Smooth muscle cell (in vitro differentiated cells): ENCODE data around the gene PPP2R5C. TPM values are rescaled to one million over a fixed set of nuclear protein-coding genes. Genes with fewer than 3 reads are reported as not detected.

ENCODE experiments used
- DNase-seq: peaks from one replicate; lab custom pipeline; 2025; ENCODE audit not compliant: unreplicated experiment; lab: John Stamatoyannopoulos, UW
- H2AFZ ChIP-seq: fragments of 200-600 bp; sonication (generic); 2 replicates; pipeline ENCODE4 v1.6.0; 2016; ENCODE audit warnings: antibody characterized with exemption, low read depth, mild to moderate bottlenecking
- H3F3A ChIP-seq: fragments of 200-600 bp; sonication (generic); 2 replicates; pipeline ENCODE4 v1.6.0; 2017; ENCODE audit warnings: antibody characterized with exemption, low read depth
- H3K27ac ChIP-seq: fragments of 200-600 bp; sonication (generic); 2 replicates; pipeline ENCODE4 v1.5.1; 2016; ENCODE audit warnings: low read depth, mild to moderate bottlenecking
- H3K27me3 ChIP-seq: fragments of 200-600 bp; sonication (generic); 2 replicates; pipeline ENCODE4 v1.6.1; 2016; ENCODE audit warnings: low read depth, mild to moderate bottlenecking
- H3K36me3 ChIP-seq: fragments of 200-600 bp; sonication (generic); 2 replicates; pipeline ENCODE4 v1.5.1; 2016; ENCODE audit warnings: low read depth
- H3K4me1 ChIP-seq: fragments of 200-600 bp; sonication (generic); 2 replicates; pipeline ENCODE4 v1.5.1; 2016; ENCODE audit warnings: low read depth
- H3K4me2 ChIP-seq: fragments of 200-600 bp; sonication (generic); 2 replicates; pipeline ENCODE4 v1.6.0; 2016; ENCODE audit warnings: mild to moderate bottlenecking
- H3K4me3 ChIP-seq: fragments of 200-600 bp; sonication (generic); 2 replicates; pipeline ENCODE4 v1.5.1; 2016; ENCODE audit warnings: mild to moderate bottlenecking
- H3K79me2 ChIP-seq: fragments of 200-600 bp; sonication (generic); 2 replicates; pipeline ENCODE4 v1.6.0; 2016; ENCODE audit warnings: low read depth, mild to moderate bottlenecking
- H3K9ac ChIP-seq: fragments of 200-600 bp; sonication (generic); 2 replicates; pipeline ENCODE4 v1.6.0; 2016; ENCODE audit warnings: low read depth
- H3K9me3 ChIP-seq: fragments of 200-600 bp; sonication (generic); replicated peaks from 2 replicates; pipeline ENCODE4 v1.5.1; 2016; ENCODE audit warnings: low read depth
- H4K20me1 ChIP-seq: fragments of 200-600 bp; sonication (generic); 2 replicates; pipeline ENCODE4 v1.6.0; 2016; ENCODE audit warnings: low read depth
- CTCF ChIP-seq: fragments of 200-600 bp; sonication (generic); IDR thresholded peaks from 2 replicates; pipeline ENCODE4 v1.5.1; 2017; ENCODE audit warnings: borderline replicate concordance, mild to moderate bottlenecking, antibody characterized with exemption; ENCODE audit not compliant: insufficient read depth, poor library complexity, severe bottlenecking
- WGBS: methylation state at CpG from one replicate; pipeline ENCODE4 v1.1.7; 2016; ENCODE audit warnings: low lambda C conversion rate; 5-methylcytosine and 5-hydroxymethylcytosine counted together
- polyA plus RNA-seq: library from polyadenylated mRNA; unstranded; fragments of >200 nt; fragmentation: Nextera tagmentation; extraction: Ambion mirVana; gene quantifications from 2 replicates; pipeline ENCODE4 v1.2.1, GENCODE V29; 2016
- total RNA-seq: library from RNA; depleted of rRNA; stranded (reverse); fragments of >200 nt; gene quantifications from 2 replicates; pipeline ENCODE4 v1.2.3, GENCODE V29; 2014

The PPP2R5C gene
- total and polyA plus RNA-seq, 2 experiments from 2014 or later: 63.6 to 92.7 TPM

DNA sequence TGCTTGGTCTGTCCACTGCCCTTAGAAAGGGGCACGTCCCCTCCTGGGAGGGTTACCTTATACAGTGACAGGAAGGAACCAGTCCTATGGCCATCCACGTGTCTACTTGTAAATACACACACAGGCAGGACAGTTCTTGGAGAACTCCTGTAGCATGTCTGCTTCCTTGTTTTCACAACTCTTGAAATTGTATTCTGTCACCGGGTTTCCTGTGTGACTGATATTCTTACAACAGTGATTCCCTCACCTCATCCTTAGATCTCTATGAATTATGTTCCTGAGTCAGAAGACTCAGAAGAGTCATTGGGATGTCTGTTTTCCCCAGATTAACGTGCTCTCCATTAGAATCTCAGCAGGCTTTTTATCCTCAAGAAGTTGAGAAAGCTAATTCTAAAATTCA lies 158.8 kb downstream of the PPP2R5C start:
- Histone ChIP-seq H3F3A (no peaks in the 10 kb centered on the region), H3K4me3 (no peak overlapping the region), H3K9ac (no peak overlapping the region), H3K27me3 (no peaks in the 10 kb centered on the region), H3K79me2 (no peaks in the 10 kb centered on the region), H3K4me1 (peaks cover 6% of the 10 kb centered on the region), H4K20me1 (no peaks in the 10 kb centered on the region), H3K27ac (no peak overlapping the region), H3K4me2 (no peak overlapping the region), H2AFZ (no peak overlapping the region), H3K36me3 (no peaks in the 10 kb centered on the region), H3K9me3 (no peaks in the 10 kb centered on the region)
- no peak for TF ChIP-seq CTCF
- DNase-seq: no peak
- 90% methylated on average over 4 of the region's 4 CpGs for WGBS

GRCh38 chr14:101922866-101923265 lies 161.4 kb downstream of the PPP2R5C start:
- Histone ChIP-seq H3K4me2 (no peak overlapping the region), H3K9ac (no peak overlapping the region), H3K79me2 (no peaks in the 10 kb centered on the region), H2AFZ (no peak overlapping the region), H3K36me3 (no peaks in the 10 kb centered on the region), H3F3A (peaks cover 4% of the 10 kb centered on the region), H4K20me1 (no peaks in the 10 kb centered on the region), H3K27me3 (no peaks in the 10 kb centered on the region), H3K4me3 (no peak overlapping the region), H3K27ac (no peak overlapping the region), H3K9me3 (no peaks in the 10 kb centered on the region), H3K4me1 (peaks cover 2% of the 10 kb centered on the region)
- 86% methylated on average over 7 of the region's 7 CpGs for WGBS
- DNase-seq: no peak
- TF ChIP-seq CTCF: no peak

- Histone ChIP-seq H3K9ac (no peak overlapping the region), H3K36me3 (no peaks in the 10 kb centered on the region), H3K4me2 (no peak overlapping the region), H3K4me1 (no peaks in the 10 kb centered on the region), H3K27me3 (no peaks in the 10 kb centered on the region), H3K4me3 (no peak overlapping the region), H3K79me2 (no peaks in the 10 kb centered on the region), H3F3A (peaks cover 7% of the 10 kb centered on the region), H4K20me1 (peaks cover 8% of the 10 kb centered on the region), H3K27ac (no peak overlapping the region), H3K9me3 (no peaks in the 10 kb centered on the region), H2AFZ (no peak overlapping the region)
- no peak for TF ChIP-seq CTCF
- DNase-seq: no peak
- WGBS: 98% methylated on average over 33 of the region's 33 CpGs
Observed at GRCh38 chr14:101925152-101925551, 163.6 kb downstream of the PPP2R5C start.

- Histone ChIP-seq H3K4me3 (no peak overlapping the region), H3K79me2 (no peaks in the 10 kb centered on the region), H3K4me2 (no peak overlapping the region), H3K9ac (no peak overlapping the region), H3K4me1 (no peaks in the 10 kb centered on the region), H3K36me3 (no peaks in the 10 kb centered on the region), H4K20me1 (peaks cover 8% of the 10 kb centered on the region), H3K9me3 (no peaks in the 10 kb centered on the region), H3F3A (peaks cover 7% of the 10 kb centered on the region), H2AFZ (no peak overlapping the region), H3K27me3 (no peaks in the 10 kb centered on the region), H3K27ac (no peak overlapping the region)
- TF ChIP-seq CTCF: no peak
- WGBS: 90% methylated on average over 8 of the region's 8 CpGs
- DNase-seq: no peak
Observed at GRCh38 chr14:101926085-101926484, 164.6 kb downstream of the PPP2R5C start.
